Uterus (tissue), 4 donors: ENCODE data around the gene CALML5. TPM values are rescaled to one million over a fixed set of nuclear protein-coding genes. Genes with fewer than 3 reads are reported as not detected.
A peak's percentile ranks its signal among the peaks of the same experiment; 100 is the strongest.

ENCODE experiments used
- DNase-seq, 2 donors: peaks; one replicate each; pipeline ENCODE4 v3.0.0-alpha.2; 2019 to 2020
- H3K27ac ChIP-seq, 2 donors: fragments of 200-600 bp; sonication (generic); 1 replicate in 1 of 2; 2 replicates in 1 of 2; pipeline ENCODE4 v1.5.1; 2016 to 2018
- H3K27me3 ChIP-seq, 2 donors: fragments of 200-600 bp; sonication (generic); one replicate each; pipeline ENCODE4 v1.5.1; 2018 to 2019; ENCODE audit warnings: control low read depth in 1 of 2
- H3K36me3 ChIP-seq, 2 donors: fragments of 200-600 bp; sonication (generic); one replicate each; pipeline ENCODE4 v1.5.1; 2019; ENCODE audit warnings: control low read depth in 1 of 2
- H3K4me1 ChIP-seq, 2 donors: fragments of 200-600 bp; sonication (generic); one replicate each; pipeline ENCODE4 v1.5.1; 2018 to 2019; ENCODE audit warnings: control low read depth in 1 of 2
- H3K4me3 ChIP-seq, 2 donors: fragments of 200-600 bp; sonication (generic); 1 replicate in 1 of 2; 2 replicates in 1 of 2; pipeline ENCODE4 v1.5.1; 2018 to 2019; ENCODE audit warnings: mild to moderate bottlenecking in 1 of 2
- H3K9me3 ChIP-seq, 2 donors: fragments of 200-600 bp; sonication (generic); one replicate each; pipeline ENCODE4 v1.5.1; 2019; ENCODE audit warnings: control low read depth in 1 of 2
- POLR2A ChIP-seq, 2 donors: fragments of 450-650 bp; IDR thresholded peaks; one replicate each; pipeline ENCODE4 v1.6.1; 2016; ENCODE audit warnings: antibody characterized with exemption in 2 of 2, mild to moderate bottlenecking in 1 of 2, moderate library complexity in 1 of 2
- intact Hi-C: fragments of 100-400 bp; cut with DNase I; formaldehyde crosslinking; loops from one replicate; pipeline ENCODE4 v1.15.1; 2023; ENCODE audit warnings: low total_unique reads
- total RNA-seq, 4 donors: library from RNA; depleted of rRNA in 3 of 4; stranded (reverse); fragments of >200 nt in 3 of 4; gene quantifications; one replicate each; pipeline versions ENCODE4 v1.1.0 to v1.2.4, GENCODE V29; 2014 to 2023
- TF ChIP-seq, protein P1 (sequence below), 4 experiments: fragments of 200-600 bp in 2 of 4; fragments of 450-650 bp in 2 of 4; sonication (generic) in 2 of 4; IDR thresholded peaks; one replicate each; pipeline ENCODE4 v1.5.1; 2016 to 2019; ENCODE audit warnings: antibody characterized with exemption in 4 of 4, mild to moderate bottlenecking in 2 of 4, moderate library complexity in 1 of 4
- donor health status: DM: yes; HTN: yes; CAD: no.

The CALML5 gene
- total RNA-seq, 4 donors from 2014 or later = not detected

GRCh38 chr10:5457741-5458140, 41.6 kb downstream of the CALML5 start:
- no peak overlapping the region for H3K4me3 ChIP-seq
- no peaks in the 10 kb centered on the region for H3K27me3 ChIP-seq
- no peaks in the 10 kb centered on the region for H3K9me3 ChIP-seq
- intact Hi-C loops = no loop called here
- no peaks in the 10 kb centered on the region for H3K4me1 ChIP-seq
- TF ChIP-seq, protein P1, sequence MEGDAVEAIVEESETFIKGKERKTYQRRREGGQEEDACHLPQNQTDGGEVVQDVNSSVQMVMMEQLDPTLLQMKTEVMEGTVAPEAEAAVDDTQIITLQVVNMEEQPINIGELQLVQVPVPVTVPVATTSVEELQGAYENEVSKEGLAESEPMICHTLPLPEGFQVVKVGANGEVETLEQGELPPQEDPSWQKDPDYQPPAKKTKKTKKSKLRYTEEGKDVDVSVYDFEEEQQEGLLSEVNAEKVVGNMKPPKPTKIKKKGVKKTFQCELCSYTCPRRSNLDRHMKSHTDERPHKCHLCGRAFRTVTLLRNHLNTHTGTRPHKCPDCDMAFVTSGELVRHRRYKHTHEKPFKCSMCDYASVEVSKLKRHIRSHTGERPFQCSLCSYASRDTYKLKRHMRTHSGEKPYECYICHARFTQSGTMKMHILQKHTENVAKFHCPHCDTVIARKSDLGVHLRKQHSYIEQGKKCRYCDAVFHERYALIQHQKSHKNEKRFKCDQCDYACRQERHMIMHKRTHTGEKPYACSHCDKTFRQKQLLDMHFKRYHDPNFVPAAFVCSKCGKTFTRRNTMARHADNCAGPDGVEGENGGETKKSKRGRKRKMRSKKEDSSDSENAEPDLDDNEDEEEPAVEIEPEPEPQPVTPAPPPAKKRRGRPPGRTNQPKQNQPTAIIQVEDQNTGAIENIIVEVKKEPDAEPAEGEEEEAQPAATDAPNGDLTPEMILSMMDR (IDR thresholded peaks at IDR 0.05) = no peak
- no peak for TF ChIP-seq POLR2A (IDR thresholded peaks at IDR 0.05)
- no peaks in the 10 kb centered on the region for H3K36me3 ChIP-seq
- no peak for DNase-seq
- H3K27ac ChIP-seq = no peak overlapping the region

- H3K27me3 ChIP-seq = no peaks in the 10 kb centered on the region
- no peak for DNase-seq
- no peaks in the 10 kb centered on the region for H3K4me1 ChIP-seq
- H3K9me3 ChIP-seq = no peaks in the 10 kb centered on the region
- H3K36me3 ChIP-seq = no peaks in the 10 kb centered on the region
- no peak overlapping the region for H3K27ac ChIP-seq
- H3K4me3 ChIP-seq = no peak overlapping the region
- intact Hi-C loops = no loop called here
- TF ChIP-seq POLR2A (IDR thresholded peaks at IDR 0.05) = no peak
- TF ChIP-seq, protein P1 (IDR thresholded peaks at IDR 0.05) = no peak
Observed at GRCh38 chr10:5456563-5456962, 42.8 kb downstream of the CALML5 start.

DNA sequence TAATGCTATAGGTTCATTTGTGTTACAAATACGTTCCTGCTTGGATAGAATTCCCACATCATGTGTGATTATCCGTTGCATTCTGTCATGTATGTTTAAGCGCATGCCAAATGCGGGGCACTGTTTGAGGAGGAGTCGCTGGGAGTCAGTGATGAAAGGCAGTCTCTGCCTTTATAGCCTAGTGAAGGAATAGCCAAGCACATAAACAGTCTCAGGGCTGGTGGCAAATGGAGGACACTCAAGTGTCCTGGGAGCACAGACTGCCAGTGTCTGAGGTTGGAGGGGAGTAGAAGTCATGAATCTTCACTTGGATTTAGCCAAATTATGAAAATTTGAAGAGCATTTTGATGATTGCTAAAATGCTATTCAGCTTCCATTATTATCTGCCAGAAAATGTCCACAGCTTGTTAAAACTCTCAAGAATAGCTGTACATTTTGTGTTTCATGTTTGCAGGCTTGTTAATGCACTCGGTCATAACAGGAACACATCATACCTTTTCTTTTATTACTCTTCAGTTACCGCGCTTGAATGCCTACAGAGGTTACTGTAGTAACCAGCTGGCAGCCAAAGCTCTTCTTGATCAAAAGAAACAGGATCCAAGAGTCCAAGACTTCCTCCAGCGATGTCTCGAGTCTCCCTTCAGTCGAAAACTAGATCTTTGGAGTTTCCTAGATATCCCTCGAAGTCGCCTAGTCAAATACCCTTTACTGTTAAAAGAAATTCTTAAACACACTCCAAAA, 45.5 kb downstream of the CALML5 start:
- no peaks in the 10 kb centered on the region for H3K9me3 ChIP-seq
- intact Hi-C loops = no loop called here
- no peak for TF ChIP-seq POLR2A (IDR thresholded peaks at IDR 0.05)
- TF ChIP-seq, protein P1 (IDR thresholded peaks at IDR 0.05) = no peak
- peak overlapping the region in 1 of 2 donors; percentile 28 for H3K27ac ChIP-seq
- no peaks in the 10 kb centered on the region for H3K27me3 ChIP-seq
- H3K36me3 ChIP-seq = no peaks in the 10 kb centered on the region
- no peak overlapping the region for H3K4me3 ChIP-seq
- peaks cover 0 to 6% of the 10 kb centered on the region in 2 donors for H3K4me1 ChIP-seq
- DNase-seq = no peak

DNA sequence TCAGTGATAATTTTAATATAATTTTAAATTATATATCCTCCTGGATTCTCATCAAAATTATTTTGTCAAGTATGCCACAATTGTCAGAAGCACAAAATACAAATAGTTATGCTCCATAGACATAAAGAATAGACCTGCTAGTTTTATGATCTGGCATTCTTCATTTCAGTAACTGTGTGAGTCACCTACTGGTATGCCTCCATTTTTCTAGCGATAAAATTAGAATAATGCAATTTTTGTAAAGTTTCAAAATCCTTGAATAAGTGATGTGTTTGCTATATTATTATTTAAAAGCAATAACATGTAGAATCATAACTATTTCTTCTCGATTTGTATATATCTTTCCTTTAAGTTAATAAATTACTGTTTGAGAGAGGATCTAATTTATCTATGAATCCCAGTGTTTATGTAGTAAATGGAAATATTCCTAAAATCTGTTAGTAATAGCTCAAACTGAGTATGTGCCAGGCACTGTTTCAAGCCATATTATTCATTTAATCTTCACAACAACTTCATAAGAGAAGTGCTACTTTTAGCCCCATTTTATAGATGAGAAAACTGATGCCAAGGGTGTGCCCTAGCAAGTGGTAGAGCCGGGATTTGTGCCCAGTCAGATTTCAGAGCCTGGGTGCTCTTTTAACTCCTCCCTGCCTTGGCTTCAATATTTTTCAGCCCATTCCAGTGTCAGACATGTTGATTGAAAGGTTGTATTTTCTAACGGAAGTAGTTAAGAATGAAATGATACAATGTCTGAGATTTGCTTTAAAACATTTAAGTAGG, 48.6 kb downstream of the CALML5 start:
- no peaks in the 10 kb centered on the region for H3K27me3 ChIP-seq
- H3K9me3 ChIP-seq = no peaks in the 10 kb centered on the region
- DNase-seq = no peak
- no peaks in the 10 kb centered on the region for H3K36me3 ChIP-seq
- TF ChIP-seq, protein P1 (IDR thresholded peaks at IDR 0.05) = no peak
- TF ChIP-seq POLR2A (IDR thresholded peaks at IDR 0.05) = no peak
- H3K27ac ChIP-seq = peak overlapping the region; percentile 76 to 88
- peaks cover 0 to 6% of the 10 kb centered on the region in 2 donors for H3K4me1 ChIP-seq
- intact Hi-C loops = no loop called here
- H3K4me3 ChIP-seq = no peak overlapping the region

- Histone ChIP-seq H3K36me3 (no peaks in the 10 kb centered on the region), H3K4me3 (peak overlapping the region; percentile 10 to 48), H3K27ac (peak overlapping the region; percentile 76 to 88), H3K4me1 (peaks cover 0 to 6% of the 10 kb centered on the region in 2 donors), H3K27me3 (no peaks in the 10 kb centered on the region), H3K9me3 (no peaks in the 10 kb centered on the region)
- TF ChIP-seq, protein P1 (IDR thresholded peaks at IDR 0.05) = peak in 2 of 4 experiments; percentile 27 to 30
- no peak for TF ChIP-seq POLR2A (IDR thresholded peaks at IDR 0.05)
- peak in 1 of 2 donors; percentile 78 for DNase-seq
- intact Hi-C loops = no loop called here
Observed at GRCh38 chr10:5449823-5450222, 49.5 kb downstream of the CALML5 start.
